Measurements from ENCODE around the gene SHCBP1L.

Gene SHCBP1L

GRCh38 chr1:182890927-182891610, 61.9 kb downstream of the SHCBP1L start:
- no peak for DNase-seq (ENCODE audit: low read depth)

GRCh38 chr1:182889997-182890396, 63.0 kb downstream of the SHCBP1L start:
- no peak for DNase-seq (ENCODE audit: low read depth)

- DNase-seq (ENCODE audit: low read depth): no peak
Observed at GRCh38 chr1:182888736-182889531, 64.0 kb downstream of the SHCBP1L start.

GRCh38 chr1:182886985-182887384, 66.0 kb downstream of the SHCBP1L start:
- no peak for DNase-seq (ENCODE audit: low read depth)

GRCh38 chr1:182885591-182885990, 67.4 kb downstream of the SHCBP1L start:
- DNase-seq (ENCODE audit: low read depth): no peak

GRCh38 chr1:182884872-182885271, 68.1 kb downstream of the SHCBP1L start:
- no peak for DNase-seq (ENCODE audit: low read depth)

DNA sequence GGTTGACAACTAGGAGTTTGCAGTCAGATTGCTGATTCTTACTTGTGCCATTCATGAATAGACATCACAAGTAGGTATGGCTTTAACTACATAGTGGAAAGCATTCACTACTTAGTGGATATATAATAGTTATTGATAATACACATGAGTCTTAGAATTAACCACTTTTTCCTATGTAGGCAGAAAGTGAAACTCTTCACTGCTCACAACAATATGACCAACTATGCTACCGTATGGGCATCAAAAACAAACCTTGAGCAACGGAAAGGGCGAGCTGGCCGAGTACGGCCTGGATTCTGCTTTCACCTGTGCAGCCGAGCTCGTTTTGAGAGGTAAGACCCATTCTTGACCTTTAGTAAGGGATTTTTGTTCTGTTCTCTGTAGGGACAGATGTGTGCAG, 75.1 kb downstream of the SHCBP1L start:
- no peak for DNase-seq (ENCODE audit: low read depth)

- DNase-seq (ENCODE audit: low read depth): no peak
Observed at GRCh38 chr1:182877331-182877730, 75.6 kb downstream of the SHCBP1L start.

DNA sequence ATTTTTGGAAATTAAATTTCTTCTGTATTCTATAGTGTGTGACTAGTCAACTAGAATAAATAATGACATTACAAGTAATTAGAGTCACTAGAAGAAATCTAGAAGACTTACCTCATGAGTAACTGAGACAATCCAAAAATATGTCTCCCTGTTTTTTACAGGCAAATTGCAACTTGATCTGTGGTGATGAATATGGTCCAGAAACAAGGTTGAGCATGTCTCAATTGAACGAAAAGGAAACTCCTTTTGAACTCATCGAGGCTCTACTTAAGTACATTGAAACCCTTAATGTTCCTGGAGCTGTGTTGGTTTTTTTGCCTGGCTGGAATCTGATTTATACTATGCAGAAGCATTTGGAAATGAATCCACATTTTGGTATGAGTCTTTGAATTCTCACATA, 77.1 kb downstream of the SHCBP1L start:
- no peak for DNase-seq (ENCODE audit: low read depth)

DNA sequence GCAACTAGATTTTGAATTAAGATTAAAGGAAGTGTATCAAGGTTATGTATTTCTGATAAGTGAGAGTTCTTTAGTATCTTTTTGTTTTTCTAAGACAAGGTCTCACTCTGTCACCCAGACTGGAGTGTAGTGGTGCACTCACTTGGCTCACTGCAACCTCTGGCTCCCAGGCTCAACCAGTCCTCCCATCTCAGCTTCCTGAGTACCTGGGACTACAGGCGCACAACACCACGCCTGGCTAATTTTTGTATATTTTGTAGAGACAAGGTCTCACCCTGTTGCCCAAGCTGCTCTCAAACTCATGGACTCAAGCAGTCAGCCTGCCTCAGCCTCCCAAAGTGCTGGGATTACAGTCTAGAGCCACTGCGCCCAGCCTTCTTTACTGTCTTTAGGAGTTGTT, 80.1 kb downstream of the SHCBP1L start:
- no peak for DNase-seq (ENCODE audit: low read depth)

- no peak for DNase-seq (ENCODE audit: low read depth)
Observed at GRCh38 chr1:182869241-182869666, 83.7 kb downstream of the SHCBP1L start.

DNA sequence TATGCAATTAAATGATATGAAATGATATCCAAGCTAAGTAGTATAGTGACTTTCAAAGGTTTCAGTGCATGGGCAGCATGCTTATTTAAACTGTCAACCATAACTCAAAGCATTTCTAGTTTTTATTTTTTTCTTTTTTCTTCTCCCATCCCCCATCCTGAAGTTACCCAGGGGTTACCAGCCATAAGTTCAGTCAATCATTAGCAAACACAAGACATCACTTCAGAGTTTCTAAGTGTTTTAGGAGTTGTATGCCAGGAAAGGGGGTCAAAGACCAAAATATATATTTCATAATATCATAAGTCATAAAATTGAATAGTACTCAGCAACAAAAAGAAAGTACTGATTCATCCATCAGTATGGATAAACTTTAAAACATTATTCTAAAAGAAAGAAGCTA, 85.1 kb downstream of the SHCBP1L start:
- no peak for DNase-seq (ENCODE audit: low read depth)

GRCh38 chr1:182863940-182864339, 89.0 kb downstream of the SHCBP1L start:
- no peak for DNase-seq (ENCODE audit: low read depth)

- no peak for DNase-seq (ENCODE audit: low read depth)
Observed at GRCh38 chr1:182862827-182863226, 90.1 kb downstream of the SHCBP1L start.

DNA sequence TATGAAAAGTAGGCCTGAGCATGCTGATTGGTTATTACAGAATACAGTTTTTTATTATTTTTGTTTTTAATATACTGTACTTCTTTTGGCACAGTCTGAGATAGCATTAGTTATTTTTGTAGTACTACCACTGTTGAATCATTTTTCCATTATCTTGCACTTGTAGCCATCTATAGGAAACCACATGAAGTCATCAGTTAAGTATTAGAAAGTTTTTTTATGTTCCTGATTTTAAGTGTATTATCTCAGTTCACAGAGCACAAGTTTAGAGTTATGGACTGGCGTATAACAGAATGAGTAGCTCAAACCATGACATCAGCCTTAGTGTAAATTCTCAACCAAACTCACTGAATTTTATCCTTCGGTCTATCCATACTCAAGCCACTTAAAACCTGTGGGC, 91.0 kb downstream of the SHCBP1L start:
- DNase-seq (ENCODE audit: low read depth): no peak

- DNase-seq (ENCODE audit: low read depth): no peak
Observed at GRCh38 chr1:182860658-182861057, 92.3 kb downstream of the SHCBP1L start.

GRCh38 chr1:182857212-182857611, 95.8 kb downstream of the SHCBP1L start:
- no peak for DNase-seq (ENCODE audit: low read depth)

DNA sequence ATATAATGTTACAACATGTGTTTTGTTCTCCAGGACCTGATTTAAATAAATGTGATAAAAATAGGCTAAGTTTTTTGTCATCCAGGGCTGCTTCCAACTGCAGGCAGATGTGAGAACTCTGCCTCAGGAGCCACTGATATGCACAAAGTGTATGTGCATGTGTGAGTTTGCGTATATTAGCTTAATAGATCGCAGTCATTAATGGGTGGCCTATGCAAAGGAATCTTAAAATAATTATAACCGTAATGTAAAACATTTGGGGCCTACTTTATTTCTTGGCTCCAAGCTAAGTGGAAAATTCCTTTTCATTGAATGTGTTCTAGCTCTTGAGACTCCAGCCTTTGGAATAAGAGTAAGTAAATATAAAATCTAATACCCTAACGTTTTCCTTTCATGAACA, 97.1 kb downstream of the SHCBP1L start:
- no peak for DNase-seq (ENCODE audit: low read depth)

DNA sequence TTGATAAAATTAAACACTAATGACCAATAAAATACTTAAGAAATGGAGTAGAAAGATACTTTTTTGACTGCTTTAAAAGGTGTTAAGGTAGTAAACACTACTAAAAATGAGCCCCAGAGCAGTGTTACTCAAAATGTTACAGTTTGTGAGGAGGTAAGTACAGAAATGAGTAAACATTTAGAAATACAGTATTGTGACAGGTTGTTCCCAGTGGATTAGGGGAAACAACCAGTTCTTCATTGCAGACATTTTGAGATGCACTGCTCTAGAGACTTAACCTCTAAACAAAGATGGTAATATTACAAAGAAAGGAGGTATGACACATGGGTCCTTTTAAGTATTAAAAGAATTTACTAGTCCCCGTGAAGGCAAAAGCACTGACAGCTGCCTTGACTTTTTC, 101.1 kb downstream of the SHCBP1L start:
- no peak for DNase-seq (ENCODE audit: low read depth)

GRCh38 chr1:182850319-182850718, 102.6 kb downstream of the SHCBP1L start:
- DNase-seq (ENCODE audit: low read depth): no peak
